Activated gamma-delta T cell (primary cell): ENCODE measurements around the gene ST6GALNAC6.

Experiments used
- DNase-seq: peaks from one replicate; lab custom pipeline; 2025; lab: John Stamatoyannopoulos, UW
- total RNA-seq, 2 donors: gene quantifications; one replicate each; lab custom pipeline; 2026; lab: John Stamatoyannopoulos, UW

The ST6GALNAC6 gene
- total RNA-seq = 21.2 to 22.1 reads per million in 2 donors

GRCh38 chr9:127899128-127899943 lies at the start of gene ST6GALNAC6:
Gene ST6GALNAC6, minus strand, starts transcription at chr9:127899603. Its CDS starts 1,622 bp downstream, at chr9:127897981.
- DNase-seq = peak; percentile 61

GRCh38 chr9:127947841-127948710 lies 48.7 kb upstream of the ST6GALNAC6 start:
- DNase-seq = no peak

GRCh38 chr9:127946728-127947127 lies 47.3 kb upstream of the ST6GALNAC6 start:
- no peak for DNase-seq

- no peak for DNase-seq
Observed at GRCh38 chr9:127945942-127946341, 46.5 kb upstream of the ST6GALNAC6 start.

- no peak for DNase-seq
Observed at GRCh38 chr9:127945338-127945737, 45.9 kb upstream of the ST6GALNAC6 start.

GRCh38 chr9:127944586-127945218 lies 45.3 kb upstream of the ST6GALNAC6 start:
- no peak for DNase-seq

- DNase-seq = peak; percentile 28
Observed at GRCh38 chr9:127943731-127944144, 44.3 kb upstream of the ST6GALNAC6 start.

- no peak for DNase-seq
Observed at GRCh38 chr9:127943011-127943662, 43.7 kb upstream of the ST6GALNAC6 start.

- DNase-seq = no peak
Observed at GRCh38 chr9:127942216-127943010, 43.0 kb upstream of the ST6GALNAC6 start.

- no peak for DNase-seq
Observed at GRCh38 chr9:127941961-127942215, 42.5 kb upstream of the ST6GALNAC6 start.

GRCh38 chr9:127941062-127941960 lies 41.9 kb upstream of the ST6GALNAC6 start:
- no peak for DNase-seq

- DNase-seq = no peak
Observed at GRCh38 chr9:127940593-127940992, 41.2 kb upstream of the ST6GALNAC6 start.

GRCh38 chr9:127938298-127938690 lies 38.9 kb upstream of the ST6GALNAC6 start:
- no peak for DNase-seq

- peak; percentile 67 for DNase-seq
Observed at GRCh38 chr9:127937388-127938297, 38.2 kb upstream of the ST6GALNAC6 start, which contains the start of gene DPM2. Gene DPM2, minus strand, starts transcription at chr9:127937854. Its CDS starts 34 bp downstream, at chr9:127937820.

GRCh38 chr9:127937056-127937387 lies 37.6 kb upstream of the ST6GALNAC6 start:
- DNase-seq = no peak

- no peak for DNase-seq
Observed at GRCh38 chr9:127936347-127936852, 37.0 kb upstream of the ST6GALNAC6 start.

- DNase-seq = no peak
Observed at GRCh38 chr9:127935765-127936221, 36.4 kb upstream of the ST6GALNAC6 start.

GRCh38 chr9:127934986-127935385 lies 35.6 kb upstream of the ST6GALNAC6 start:
- DNase-seq = no peak

GRCh38 chr9:127934248-127934647 lies 34.8 kb upstream of the ST6GALNAC6 start:
- DNase-seq = no peak
